ENCODE measurements around the gene SHKBP1.

The SHKBP1 gene

DNA sequence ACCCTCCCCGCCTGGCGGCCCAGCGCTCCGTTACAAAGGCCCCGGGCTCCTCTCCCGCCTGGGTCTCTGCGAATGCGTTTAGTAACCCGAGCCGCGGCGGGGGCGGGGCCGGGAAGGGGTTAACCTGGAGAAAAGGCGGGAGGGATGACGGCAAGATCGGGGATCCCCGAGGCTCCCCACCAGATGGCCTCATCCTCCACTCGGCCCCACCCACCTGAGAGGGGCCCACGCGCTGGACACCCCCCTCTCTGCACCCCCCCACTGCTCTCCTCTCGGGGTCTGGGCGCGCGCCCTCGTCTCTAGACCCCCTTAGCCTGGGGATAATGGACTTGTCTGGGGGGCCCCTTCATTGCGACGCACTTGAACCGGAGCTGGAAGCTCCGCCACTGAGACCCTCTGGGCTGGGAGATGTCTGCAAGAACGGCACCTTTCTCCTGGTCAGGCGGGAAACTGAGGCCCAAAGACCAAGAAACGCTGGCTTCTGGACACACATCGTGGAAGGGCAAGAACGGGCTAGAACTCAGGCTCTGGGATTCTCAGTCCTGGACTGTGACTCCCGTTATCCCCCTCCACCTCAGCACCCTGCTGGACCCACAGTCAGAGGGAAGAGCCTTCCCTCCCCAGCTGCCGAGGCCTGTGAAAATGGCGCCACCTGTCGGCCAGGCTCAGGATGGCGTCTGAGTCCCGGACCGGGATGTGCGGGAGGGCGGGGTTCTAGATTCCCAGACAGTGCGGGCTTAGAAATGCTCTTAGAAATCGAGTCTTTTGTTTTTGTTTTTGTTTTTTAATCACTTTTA lies 21.6 kb downstream of the SHKBP1 start:
- Histone ChIP-seq H3K27me3 (ENCODE audit: insufficient read depth, low read length, poor library complexity) (peaks cover 26% of the 10 kb centered on the region), H3K79me2 (ENCODE audit: control insufficient read depth, insufficient read depth, low read length) (no peaks in the 10 kb centered on the region), H3K4me1 (ENCODE audit: control insufficient read depth, low read depth, low read length) (peaks cover 12% of the 10 kb centered on the region), H2BK120ac (ENCODE audit: low read depth, low read length) (no peak overlapping the region), H3K4ac (ENCODE audit: low read depth, low read length) (no peak overlapping the region), H3K4me3 (ENCODE audit: low read length) (peak overlapping the region; percentile 39), H4K5ac (ENCODE audit: low read length) (no peak overlapping the region), H4K8ac (ENCODE audit: low read depth, low read length) (no peak overlapping the region), H3K56ac (ENCODE audit: low read length) (peak overlapping the region; percentile 72), H3K9ac (ENCODE audit: low read length) (peak overlapping the region; percentile 52), H2AK5ac (ENCODE audit: low read length) (no peak overlapping the region), H3K79me1 (ENCODE audit: low read length) (no peaks in the 10 kb centered on the region), H2BK15ac (replicated peaks; ENCODE audit: low read depth) (no peak overlapping the region), H3K27ac (ENCODE audit: low read depth, low read length) (no peak overlapping the region), H3K23ac (ENCODE audit: low read length) (no peak overlapping the region), H3K4me2 (ENCODE audit: low read length) (peak overlapping the region; percentile 41), H2BK5ac (ENCODE audit: low read length) (no peak overlapping the region), H3K36me3 (ENCODE audit: control insufficient read depth, insufficient read depth, low read length) (no peaks in the 10 kb centered on the region), H3K18ac (ENCODE audit: low read length) (no peak overlapping the region)
- DNase-seq, result peak; percentile 92
- no CpG with 5 or more reads among the region's 46 CpGs for WGBS (ENCODE audit: extremely low coverage, insufficient coverage, low lambda C conversion rate)

DNA sequence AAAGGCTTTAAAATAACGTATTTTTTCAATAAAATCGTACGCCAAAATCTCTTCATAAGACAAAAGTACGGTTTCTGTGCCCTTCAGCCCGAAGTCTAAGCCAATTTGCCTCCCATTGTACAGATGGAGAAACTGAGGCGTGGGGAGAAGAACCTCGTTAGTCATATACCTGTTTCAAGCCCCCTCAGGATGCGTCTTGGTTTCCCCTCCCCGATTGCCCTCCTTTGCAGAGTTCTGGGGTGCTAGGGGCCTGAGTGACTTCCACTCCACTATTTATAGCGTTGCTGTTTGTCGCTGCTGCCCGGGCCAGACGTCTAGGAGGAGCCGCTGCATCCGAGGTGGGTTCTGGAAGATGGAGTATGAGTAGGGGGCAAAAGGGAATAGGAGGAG lies 22.2 kb downstream of the SHKBP1 start:
- no CpG with 5 or more reads among the region's 15 CpGs for WGBS (ENCODE audit: extremely low coverage, insufficient coverage, low lambda C conversion rate)
- Histone ChIP-seq H3K4ac (ENCODE audit: low read depth, low read length) (no peak overlapping the region), H3K56ac (ENCODE audit: low read length) (peak overlapping the region; percentile 42), H3K36me3 (ENCODE audit: control insufficient read depth, insufficient read depth, low read length) (no peaks in the 10 kb centered on the region), H3K23ac (ENCODE audit: low read length) (no peak overlapping the region), H3K27me3 (ENCODE audit: insufficient read depth, low read length, poor library complexity) (peaks cover 26% of the 10 kb centered on the region), H4K5ac (ENCODE audit: low read length) (no peak overlapping the region), H3K4me3 (ENCODE audit: low read length) (no peak overlapping the region), H3K4me1 (ENCODE audit: control insufficient read depth, low read depth, low read length) (peaks cover 12% of the 10 kb centered on the region), H3K79me1 (ENCODE audit: low read length) (no peaks in the 10 kb centered on the region), H2BK120ac (ENCODE audit: low read depth, low read length) (no peak overlapping the region), H4K8ac (ENCODE audit: low read depth, low read length) (no peak overlapping the region), H2BK5ac (ENCODE audit: low read length) (no peak overlapping the region), H3K18ac (ENCODE audit: low read length) (no peak overlapping the region), H3K79me2 (ENCODE audit: control insufficient read depth, insufficient read depth, low read length) (no peaks in the 10 kb centered on the region), H2BK15ac (replicated peaks; ENCODE audit: low read depth) (no peak overlapping the region), H3K4me2 (ENCODE audit: low read length) (no peak overlapping the region), H2AK5ac (ENCODE audit: low read length) (no peak overlapping the region), H3K27ac (ENCODE audit: low read depth, low read length) (no peak overlapping the region), H3K9ac (ENCODE audit: low read length) (no peak overlapping the region)
- no peak for DNase-seq

DNA sequence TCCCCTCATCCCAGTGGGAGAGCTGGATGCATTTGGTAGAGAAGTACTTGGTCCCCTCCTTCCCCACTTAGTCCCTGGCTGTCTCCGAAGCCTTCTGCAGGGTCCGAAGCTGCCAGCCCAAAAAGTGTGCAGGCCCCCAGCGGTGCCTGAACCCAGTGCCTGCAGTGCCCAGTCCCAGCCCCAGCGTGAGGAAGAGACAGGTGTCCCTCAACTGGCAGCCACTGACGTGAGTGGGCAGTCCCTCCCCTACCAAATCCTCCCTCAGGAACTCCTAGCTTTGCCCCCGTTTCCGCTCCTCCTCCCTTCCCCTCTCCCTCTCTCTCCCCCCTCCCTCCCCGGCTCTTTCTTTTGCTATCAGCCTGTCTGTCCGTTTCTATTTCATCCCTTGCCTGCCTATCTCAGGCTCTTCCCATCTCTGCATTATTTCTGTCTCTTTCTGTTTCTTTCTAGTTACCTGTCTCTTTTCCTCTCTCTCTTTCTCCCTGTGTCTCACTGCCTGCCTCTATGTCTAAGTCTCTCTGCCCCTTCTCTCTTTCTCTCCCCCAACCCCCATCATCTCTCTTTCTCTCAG lies 22.7 kb downstream of the SHKBP1 start:
- Histone ChIP-seq H4K8ac (ENCODE audit: low read depth, low read length) (no peak overlapping the region), H3K36me3 (ENCODE audit: control insufficient read depth, insufficient read depth, low read length) (no peaks in the 10 kb centered on the region), H3K23ac (ENCODE audit: low read length) (no peak overlapping the region), H3K18ac (ENCODE audit: low read length) (no peak overlapping the region), H3K4me3 (ENCODE audit: low read length) (no peak overlapping the region), H2BK15ac (replicated peaks; ENCODE audit: low read depth) (no peak overlapping the region), H4K5ac (ENCODE audit: low read length) (no peak overlapping the region), H3K27ac (ENCODE audit: low read depth, low read length) (no peak overlapping the region), H3K4me2 (ENCODE audit: low read length) (no peak overlapping the region), H3K4me1 (ENCODE audit: control insufficient read depth, low read depth, low read length) (peaks cover 12% of the 10 kb centered on the region), H3K9ac (ENCODE audit: low read length) (peak overlapping the region; percentile 38), H2AK5ac (ENCODE audit: low read length) (no peak overlapping the region), H3K4ac (ENCODE audit: low read depth, low read length) (no peak overlapping the region), H3K79me1 (ENCODE audit: low read length) (no peaks in the 10 kb centered on the region), H2BK120ac (ENCODE audit: low read depth, low read length) (no peak overlapping the region), H3K56ac (ENCODE audit: low read length) (peak overlapping the region; percentile 49), H2BK5ac (ENCODE audit: low read length) (no peak overlapping the region), H3K27me3 (ENCODE audit: insufficient read depth, low read length, poor library complexity) (peaks cover 26% of the 10 kb centered on the region), H3K79me2 (ENCODE audit: control insufficient read depth, insufficient read depth, low read length) (no peaks in the 10 kb centered on the region)
- DNase-seq, result no peak
- WGBS (ENCODE audit: extremely low coverage, insufficient coverage, low lambda C conversion rate), result no CpG with 5 or more reads among the region's 9 CpGs

DNA sequence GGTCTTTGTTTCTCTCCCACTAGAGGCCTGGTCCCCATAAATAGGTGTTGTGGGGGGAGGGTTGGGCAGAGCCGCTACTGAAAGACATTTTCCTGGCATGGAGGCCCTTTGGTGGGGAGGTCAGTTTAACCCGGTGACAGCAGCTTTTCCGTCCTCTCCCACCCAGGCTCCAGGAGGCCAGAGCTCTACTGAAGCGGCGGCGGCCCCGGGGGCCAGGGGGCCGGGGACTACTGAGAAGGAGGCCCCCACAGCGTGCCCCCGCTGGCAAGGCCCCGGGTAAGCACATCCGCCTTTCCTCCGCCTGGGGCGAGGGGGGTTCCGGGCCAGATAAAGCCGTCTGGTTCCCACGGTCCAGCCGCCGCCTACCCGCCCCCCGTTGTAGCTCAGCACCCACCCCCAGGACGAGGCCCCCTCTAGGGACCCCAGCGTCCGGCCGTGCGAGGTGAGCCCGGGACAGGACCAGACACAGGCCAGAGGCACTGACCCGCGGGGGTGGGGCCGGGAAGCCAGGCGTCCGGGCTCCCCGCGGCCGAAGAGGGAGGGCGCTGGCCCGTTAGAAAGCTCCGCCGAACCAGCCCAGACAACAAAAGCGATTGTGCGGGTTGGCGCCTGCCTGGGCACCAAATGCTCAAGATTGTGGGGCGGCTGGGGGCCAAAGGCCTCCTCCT lies 23.4 kb downstream of the SHKBP1 start:
- H2BK120ac ChIP-seq (ENCODE audit: low read depth, low read length), result no peak overlapping the region
- H3K4me1 ChIP-seq (ENCODE audit: control insufficient read depth, low read depth, low read length), result peaks cover 12% of the 10 kb centered on the region
- peak overlapping the region; percentile 49 for H3K56ac ChIP-seq (ENCODE audit: low read length)
- no peaks in the 10 kb centered on the region for H3K36me3 ChIP-seq (ENCODE audit: control insufficient read depth, insufficient read depth, low read length)
- H3K9ac ChIP-seq (ENCODE audit: low read length), result peak overlapping the region; percentile 38
- no peak overlapping the region for H4K5ac ChIP-seq (ENCODE audit: low read length)
- no peak overlapping the region for H2AK5ac ChIP-seq (ENCODE audit: low read length)
- H2BK5ac ChIP-seq (ENCODE audit: low read length), result no peak overlapping the region
- H3K4ac ChIP-seq (ENCODE audit: low read depth, low read length), result no peak overlapping the region
- H3K23ac ChIP-seq (ENCODE audit: low read length), result no peak overlapping the region
- no CpG with 5 or more reads among the region's 43 CpGs for WGBS (ENCODE audit: extremely low coverage, insufficient coverage, low lambda C conversion rate)
- H3K18ac ChIP-seq (ENCODE audit: low read length), result no peak overlapping the region
- H3K79me2 ChIP-seq (ENCODE audit: control insufficient read depth, insufficient read depth, low read length), result no peaks in the 10 kb centered on the region
- H3K79me1 ChIP-seq (ENCODE audit: low read length), result no peaks in the 10 kb centered on the region
- no peak overlapping the region for H2BK15ac ChIP-seq (replicated peaks; ENCODE audit: low read depth)
- no peak overlapping the region for H3K4me3 ChIP-seq (ENCODE audit: low read length)
- H4K8ac ChIP-seq (ENCODE audit: low read depth, low read length), result no peak overlapping the region
- H3K27ac ChIP-seq (ENCODE audit: low read depth, low read length), result no peak overlapping the region
- no peak overlapping the region for H3K4me2 ChIP-seq (ENCODE audit: low read length)
- no peak for DNase-seq
- peaks cover 26% of the 10 kb centered on the region for H3K27me3 ChIP-seq (ENCODE audit: insufficient read depth, low read length, poor library complexity)

GRCh38 chr19:40600570-40601133 lies 24.0 kb downstream of the SHKBP1 start:
- no peak overlapping the region for H3K27ac ChIP-seq (ENCODE audit: low read depth, low read length)

More at GRCh38 chr19:40600570-40601133, 24.0 kb downstream of the SHKBP1 start:
- H4K5ac ChIP-seq (ENCODE audit: low read length), result no peak overlapping the region
- H3K18ac ChIP-seq (ENCODE audit: low read length), result no peak overlapping the region
- H2BK5ac ChIP-seq (ENCODE audit: low read length), result no peak overlapping the region
- no peak overlapping the region for H2BK120ac ChIP-seq (ENCODE audit: low read depth, low read length)
- H3K56ac ChIP-seq (ENCODE audit: low read length), result no peak overlapping the region
- H4K8ac ChIP-seq (ENCODE audit: low read depth, low read length), result no peak overlapping the region
- no peak overlapping the region for H2AK5ac ChIP-seq (ENCODE audit: low read length)
- no peaks in the 10 kb centered on the region for H3K36me3 ChIP-seq (ENCODE audit: control insufficient read depth, insufficient read depth, low read length)
- no peak overlapping the region for H3K9ac ChIP-seq (ENCODE audit: low read length)
- no peak overlapping the region for H3K4me3 ChIP-seq (ENCODE audit: low read length)
- peaks cover 26% of the 10 kb centered on the region for H3K27me3 ChIP-seq (ENCODE audit: insufficient read depth, low read length, poor library complexity)
- H3K4ac ChIP-seq (ENCODE audit: low read depth, low read length), result no peak overlapping the region
- peaks cover 12% of the 10 kb centered on the region for H3K4me1 ChIP-seq (ENCODE audit: control insufficient read depth, low read depth, low read length)
- WGBS (ENCODE audit: extremely low coverage, insufficient coverage, low lambda C conversion rate), result no CpG with 5 or more reads among the region's 13 CpGs
- no peaks in the 10 kb centered on the region for H3K79me1 ChIP-seq (ENCODE audit: low read length)
- H3K79me2 ChIP-seq (ENCODE audit: control insufficient read depth, insufficient read depth, low read length), result no peaks in the 10 kb centered on the region
- H3K23ac ChIP-seq (ENCODE audit: low read length), result no peak overlapping the region
- DNase-seq, result no peak
- H2BK15ac ChIP-seq (replicated peaks; ENCODE audit: low read depth), result no peak overlapping the region
- no peak overlapping the region for H3K4me2 ChIP-seq (ENCODE audit: low read length)

Measured in mesendoderm (in vitro differentiated cells).